HEK293 (cell line): Measurements from ENCODE around the gene TRNT1.

ENCODE experiments used
- CTCF ChIA-PET: fragments of 350-600 bp; formaldehyde crosslinking; extraction: SDS; loops from one replicate; lab custom pipeline; 2021; ENCODE audit warnings: antibody characterized with exemption; lab: Yijun Ruan, JAX
- POLR2A ChIA-PET: fragments of 300-600 bp; formaldehyde crosslinking; extraction: SDS; loops from one replicate; lab custom pipeline; 2020; ENCODE audit warnings: antibody characterized with exemption, inconsistent platforms; lab: Yijun Ruan, JAX
- H3K27ac ChIP-seq: fragments of 200-500 bp; sonication (Bioruptor generic); 2 replicates; pipeline ENCODE4 v1.5.1; 2014; ENCODE audit warnings: low read depth, low read length, control low read depth, inconsistent platforms; ENCODE audit errors: extremely low read depth
- H3K36me3 ChIP-seq, 2 experiments: fragments of 200-500 bp in 1 of 2; sonication (Bioruptor generic) in 1 of 2; 1 replicate in 1 of 2; 2 replicates in 1 of 2; pipeline ENCODE4 v1.5.1; 2014 to 2017; ENCODE audit warnings: inconsistent platforms in 2 of 2, low read length in 2 of 2; ENCODE audit not compliant: control insufficient read depth in 2 of 2, insufficient read depth in 1 of 2
- H3K4me1 ChIP-seq: fragments of 200-500 bp; sonication (Bioruptor generic); 2 replicates; pipeline ENCODE4 v1.5.1; 2014; ENCODE audit warnings: mild to moderate bottlenecking, low read length, inconsistent platforms; ENCODE audit not compliant: control insufficient read depth, insufficient read depth
- H3K4me3 ChIP-seq: 2 replicates; pipeline ENCODE4 v1.5.1; 2011; ENCODE audit warnings: low read depth, mild to moderate bottlenecking, control low read depth, low read length, moderate library complexity
- H3K9me3 ChIP-seq: fragments of 200-500 bp; sonication (Bioruptor generic); 2 replicates; pipeline ENCODE4 v1.5.1; 2014; ENCODE audit warnings: low read depth, low read length, inconsistent platforms; ENCODE audit not compliant: control insufficient read depth, insufficient read depth
- REPIN1 ChIP-seq: fragments of 450-650 bp; formaldehyde crosslinking; IDR thresholded peaks from 2 replicates; pipeline ENCODE4 v1.5.1; 2017; ENCODE audit warnings: missing biosample characterization, missing genetic modification characterization, low read depth
- SALL2 ChIP-seq: fragments of 450-650 bp; formaldehyde crosslinking; IDR thresholded peaks from 2 replicates; pipeline ENCODE4 v1.5.0; 2017; ENCODE audit warnings: missing biosample characterization, mild to moderate bottlenecking, missing genetic modification characterization, borderline replicate concordance
- SCRT2 ChIP-seq: fragments of 450-650 bp; formaldehyde crosslinking; IDR thresholded peaks from 2 replicates; pipeline ENCODE4 v1.5.1; 2016; ENCODE audit warnings: missing biosample characterization, missing genetic modification characterization
- ZEB2 ChIP-seq: fragments of 450-650 bp; formaldehyde crosslinking; IDR thresholded peaks from 2 replicates; pipeline ENCODE4 v1.5.1; 2016; ENCODE audit warnings: missing biosample characterization, missing genetic modification characterization
- ZFP69B ChIP-seq: fragments of 450-650 bp; formaldehyde crosslinking; IDR thresholded peaks from 2 replicates; pipeline ENCODE4 v1.5.1; 2016; ENCODE audit warnings: missing biosample characterization, missing genetic modification characterization
- ZNF112 ChIP-seq: fragments of 450-650 bp; formaldehyde crosslinking; IDR thresholded peaks from 2 replicates; pipeline ENCODE4 v1.5.0; 2017; ENCODE audit warnings: missing biosample characterization, missing genetic modification characterization
- ZNF175 ChIP-seq: fragments of 450-650 bp; formaldehyde crosslinking; IDR thresholded peaks from 2 replicates; pipeline ENCODE4 v1.5.1; 2016; ENCODE audit warnings: missing biosample characterization, missing genetic modification characterization
- ZNF184 ChIP-seq: fragments of 450-650 bp; IDR thresholded peaks from 2 replicates; pipeline ENCODE4 v1.5.1; 2018; ENCODE audit warnings: missing biosample characterization, mild to moderate bottlenecking, missing genetic modification characterization
- ZNF211 ChIP-seq: fragments of 450-650 bp; formaldehyde crosslinking; IDR thresholded peaks from 2 replicates; pipeline ENCODE4 v1.5.1; 2016; ENCODE audit warnings: low read depth, missing biosample characterization, missing genetic modification characterization
- ZNF335 ChIP-seq: fragments of 450-650 bp; formaldehyde crosslinking; conservative IDR thresholded peaks from 2 replicates; pipeline ENCODE4 v1.5.1; 2016; ENCODE audit warnings: missing biosample characterization, missing genetic modification characterization
- ZNF404 ChIP-seq: fragments of 450-650 bp; formaldehyde crosslinking; IDR thresholded peaks from 2 replicates; pipeline ENCODE4 v1.5.1; 2017; ENCODE audit warnings: missing biosample characterization, missing genetic modification characterization
- ZNF416 ChIP-seq: fragments of 450-650 bp; formaldehyde crosslinking; IDR thresholded peaks from 2 replicates; pipeline ENCODE4 v1.5.1; 2016; ENCODE audit warnings: missing biosample characterization, missing genetic modification characterization
- ZNF544 ChIP-seq: fragments of 450-650 bp; formaldehyde crosslinking; IDR thresholded peaks from 2 replicates; pipeline ENCODE4 v1.5.0; 2017; ENCODE audit warnings: missing biosample characterization, missing genetic modification characterization
- ZNF76 ChIP-seq: fragments of 450-650 bp; formaldehyde crosslinking; IDR thresholded peaks from 2 replicates; pipeline ENCODE4; 2016; ENCODE audit warnings: low read depth, missing biosample characterization, missing genetic modification characterization, borderline replicate concordance
- ZNF776 ChIP-seq: fragments of 450-650 bp; formaldehyde crosslinking; IDR thresholded peaks from 2 replicates; pipeline ENCODE4 v1.5.0; 2017; ENCODE audit warnings: missing biosample characterization, missing genetic modification characterization, borderline replicate concordance
- ZXDB ChIP-seq: fragments of 450-650 bp; formaldehyde crosslinking; IDR thresholded peaks from 2 replicates; pipeline ENCODE4 v1.5.1; 2016; ENCODE audit warnings: missing biosample characterization, missing genetic modification characterization
- TF ChIP-seq, protein P1 (sequence below): fragments of 450-650 bp; formaldehyde crosslinking; IDR thresholded peaks from 2 replicates; pipeline ENCODE4 v1.5.1; 2017; ENCODE audit warnings: missing biosample characterization, missing genetic modification characterization
- TF ChIP-seq, protein P2 (sequence below): fragments of 450-650 bp; formaldehyde crosslinking; optimal IDR thresholded peaks from 2 replicates; pipeline ENCODE3; 2016; ENCODE audit warnings: missing biosample characterization, mild to moderate bottlenecking, missing genetic modification characterization
- TF ChIP-seq, protein P3 (sequence below): fragments of 450-650 bp; formaldehyde crosslinking; IDR thresholded peaks from 2 replicates; pipeline ENCODE4 v1.5.1; 2016; ENCODE audit warnings: missing biosample characterization, missing genetic modification characterization
- TF ChIP-seq, protein P4 (sequence below): fragments of 450-650 bp; formaldehyde crosslinking; IDR thresholded peaks from 2 replicates; pipeline ENCODE4 v1.5.1; 2017; ENCODE audit warnings: missing biosample characterization, missing genetic modification characterization
- TF ChIP-seq, protein P5 (sequence below): fragments of 450-650 bp; formaldehyde crosslinking; IDR thresholded peaks from 2 replicates; pipeline ENCODE4 v1.5.1; 2016; ENCODE audit warnings: missing biosample characterization, missing genetic modification characterization

TRNT1 gene

DNA sequence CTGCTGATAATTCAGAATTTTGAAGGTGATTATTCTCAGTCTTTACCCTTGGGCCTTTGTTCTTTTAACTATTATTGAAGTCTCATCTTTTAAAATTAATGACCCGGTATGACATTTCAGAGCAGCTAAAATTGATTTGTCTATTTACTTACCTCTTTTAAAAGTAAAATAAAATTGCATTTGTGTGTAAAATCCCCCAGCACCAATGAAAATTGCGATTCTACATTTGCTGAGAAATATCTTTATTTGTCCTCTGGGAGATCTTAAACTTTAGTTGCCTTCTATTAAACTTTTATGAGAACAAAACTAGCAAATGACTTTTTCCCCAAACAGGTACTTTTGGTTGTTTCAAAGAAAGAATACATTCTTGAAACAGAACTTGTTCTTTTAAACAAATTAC lies 9.1 kb upstream of the TRNT1 start:
- ChIA-PET CTCF (no interaction called here), POLR2A (no interaction called here)
- Histone ChIP-seq H3K4me3 (no peak overlapping the region), H3K36me3 (no peaks in the 10 kb centered on the region), H3K9me3 (no peaks in the 10 kb centered on the region), H3K27ac (no peak overlapping the region), H3K4me1 (no peaks in the 10 kb centered on the region; the same call in 1 of the 2 replicates)
- TF ChIP-seq, protein P1, sequence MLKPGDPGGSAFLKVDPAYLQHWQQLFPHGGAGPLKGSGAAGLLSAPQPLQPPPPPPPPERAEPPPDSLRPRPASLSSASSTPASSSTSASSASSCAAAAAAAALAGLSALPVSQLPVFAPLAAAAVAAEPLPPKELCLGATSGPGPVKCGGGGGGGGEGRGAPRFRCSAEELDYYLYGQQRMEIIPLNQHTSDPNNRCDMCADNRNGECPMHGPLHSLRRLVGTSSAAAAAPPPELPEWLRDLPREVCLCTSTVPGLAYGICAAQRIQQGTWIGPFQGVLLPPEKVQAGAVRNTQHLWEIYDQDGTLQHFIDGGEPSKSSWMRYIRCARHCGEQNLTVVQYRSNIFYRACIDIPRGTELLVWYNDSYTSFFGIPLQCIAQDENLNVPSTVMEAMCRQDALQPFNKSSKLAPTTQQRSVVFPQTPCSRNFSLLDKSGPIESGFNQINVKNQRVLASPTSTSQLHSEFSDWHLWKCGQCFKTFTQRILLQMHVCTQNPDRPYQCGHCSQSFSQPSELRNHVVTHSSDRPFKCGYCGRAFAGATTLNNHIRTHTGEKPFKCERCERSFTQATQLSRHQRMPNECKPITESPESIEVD (tag by site-specific recombination), result 0 out of 2 replicates have a peak, but pooled peaks have one; percentile 10
- TF ChIP-seq, protein P2, sequence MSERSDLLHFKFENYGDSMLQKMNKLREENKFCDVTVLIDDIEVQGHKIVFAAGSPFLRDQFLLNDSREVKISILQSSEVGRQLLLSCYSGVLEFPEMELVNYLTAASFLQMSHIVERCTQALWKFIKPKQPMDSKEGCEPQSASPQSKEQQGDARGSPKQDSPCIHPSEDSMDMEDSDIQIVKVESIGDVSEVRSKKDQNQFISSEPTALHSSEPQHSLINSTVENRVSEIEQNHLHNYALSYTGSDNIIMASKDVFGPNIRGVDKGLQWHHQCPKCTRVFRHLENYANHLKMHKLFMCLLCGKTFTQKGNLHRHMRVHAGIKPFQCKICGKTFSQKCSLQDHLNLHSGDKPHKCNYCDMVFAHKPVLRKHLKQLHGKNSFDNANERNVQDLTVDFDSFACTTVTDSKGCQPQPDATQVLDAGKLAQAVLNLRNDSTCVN (tag by site-specific recombination), result no peak

DNA sequence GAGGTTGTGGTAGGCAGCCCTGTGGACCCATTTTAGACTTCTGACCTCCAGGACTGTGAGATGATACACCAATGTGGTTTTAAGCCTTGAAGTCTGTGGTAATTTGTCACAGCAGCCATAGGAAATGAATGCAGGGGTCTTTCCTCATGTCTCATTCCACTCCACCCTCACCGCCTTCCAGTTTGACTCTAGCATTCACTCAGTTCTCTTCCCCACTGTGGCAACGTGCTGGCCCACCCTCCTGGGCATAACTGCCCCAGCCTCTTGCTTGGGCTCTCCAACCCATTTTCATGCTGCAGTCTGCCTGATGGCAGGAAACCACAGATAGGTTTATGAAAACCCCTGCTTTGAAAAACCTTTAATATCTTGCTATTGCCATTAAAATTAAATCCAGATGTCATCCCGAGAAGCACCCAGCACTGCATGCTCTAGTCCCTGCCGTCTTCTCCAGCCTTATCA lies 7.3 kb upstream of the TRNT1 start:
- Histone ChIP-seq H3K4me3 (no peak overlapping the region), H3K9me3 (no peaks in the 10 kb centered on the region)
- CTCF ChIA-PET, result no interaction called here
- TF ChIP-seq ZXDB, result no peak
- no peak for TF ChIP-seq ZEB2 (tag by site-specific recombination)
- TF ChIP-seq ZNF404 (tag by site-specific recombination), result no peak
- no peak for TF ChIP-seq ZNF544 (tag by site-specific recombination)
- TF ChIP-seq, protein P3, sequence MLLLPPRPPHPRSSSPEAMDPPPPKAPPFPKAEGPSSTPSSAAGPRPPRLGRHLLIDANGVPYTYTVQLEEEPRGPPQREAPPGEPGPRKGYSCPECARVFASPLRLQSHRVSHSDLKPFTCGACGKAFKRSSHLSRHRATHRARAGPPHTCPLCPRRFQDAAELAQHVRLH (tag by site-specific recombination), result no peak
- TF ChIP-seq, all 188 proteins: peak for 0
- Histone ChIP-seq H3K27ac (no peak overlapping the region), H3K36me3 (no peaks in the 10 kb centered on the region), H3K4me1 (no peaks in the 10 kb centered on the region; the same call in 1 of the 2 replicates)
- POLR2A ChIA-PET, result no interaction called here

DNA sequence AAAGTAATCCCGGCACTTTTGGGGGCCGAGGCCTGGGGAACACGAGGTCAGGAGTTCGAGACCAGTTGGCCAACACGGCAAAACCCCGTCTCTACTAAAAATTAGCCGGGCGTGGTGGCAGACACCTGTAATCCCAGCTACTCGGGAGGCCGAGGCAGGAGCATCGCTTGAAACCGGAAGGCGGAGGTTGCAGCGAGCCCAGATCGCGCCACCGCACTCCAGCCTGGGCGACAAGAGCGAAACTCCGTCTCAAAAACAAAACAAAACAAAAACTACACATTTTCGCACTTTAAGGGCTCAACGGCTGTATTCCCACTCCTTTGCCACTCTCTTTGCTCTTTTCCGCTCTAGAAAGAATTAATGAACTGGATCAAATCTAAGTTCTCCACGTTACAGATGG lies 763 bp upstream of the TRNT1 start:
- Histone ChIP-seq H3K36me3 (peaks cover 13 to 24% of the 10 kb centered on the region in 2 experiments), H3K4me3 (peak overlapping the region; percentile 53), H3K27ac (peak overlapping the region; percentile 77), H3K9me3 (no peaks in the 10 kb centered on the region), H3K4me1 (no peaks in the 10 kb centered on the region)
- POLR2A ChIA-PET, result no interaction called here
- CTCF ChIA-PET, result no interaction called here
- no peak for TF ChIP-seq SCRT2 (tag by site-specific recombination)
- no peak for TF ChIP-seq ZNF416 (tag by site-specific recombination)
- no peak for TF ChIP-seq ZNF776 (tag by site-specific recombination)
- TF ChIP-seq ZFP69B, result no peak
- TF ChIP-seq ZNF76 (tag by site-specific recombination), result no peak

DNA sequence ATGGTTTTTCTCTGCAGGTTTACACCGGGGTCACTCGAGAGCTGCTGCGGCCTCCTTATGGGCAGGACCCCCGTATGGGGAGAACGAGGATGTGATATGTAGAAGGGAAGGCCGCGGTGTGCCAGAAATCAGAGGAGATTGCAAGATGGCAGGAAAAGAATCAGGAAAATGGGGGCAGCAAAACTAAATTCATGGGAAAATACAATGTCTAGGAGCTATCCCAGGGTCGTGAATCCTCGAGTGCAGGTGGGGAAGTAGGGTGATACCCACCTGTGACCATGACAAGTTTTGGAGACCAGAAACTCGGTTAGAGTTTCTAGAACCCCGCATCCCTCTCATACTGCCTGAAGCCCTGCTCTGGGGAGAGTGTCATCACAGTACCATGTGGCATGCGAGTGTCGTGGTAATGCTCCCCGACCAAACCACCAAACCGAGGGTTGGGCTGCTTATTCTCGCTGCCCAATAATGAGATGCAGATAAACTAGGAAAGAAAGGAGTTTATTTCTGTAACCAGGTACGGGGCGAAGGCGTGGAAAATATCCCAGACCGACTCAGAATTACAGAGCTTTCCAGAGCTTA lies 781 bp downstream of the TRNT1 start:
- peaks cover 18 to 29% of the 10 kb centered on the region in 2 experiments for H3K36me3 ChIP-seq
- CTCF ChIA-PET, result no interaction called here
- H3K27ac ChIP-seq, result peak overlapping the region; percentile 77; the same call in 1 of the 2 replicates
- TF ChIP-seq REPIN1 (no peak), ZNF335 (tag by site-specific recombination) (peak; percentile 84), ZNF112 (tag by site-specific recombination) (no peak), SALL2 (tag by site-specific recombination) (no peak), ZNF184 (tag by site-specific recombination) (no peak), ZNF175 (no peak), ZNF211 (tag by site-specific recombination) (no peak)
- TF ChIP-seq, protein P4, sequence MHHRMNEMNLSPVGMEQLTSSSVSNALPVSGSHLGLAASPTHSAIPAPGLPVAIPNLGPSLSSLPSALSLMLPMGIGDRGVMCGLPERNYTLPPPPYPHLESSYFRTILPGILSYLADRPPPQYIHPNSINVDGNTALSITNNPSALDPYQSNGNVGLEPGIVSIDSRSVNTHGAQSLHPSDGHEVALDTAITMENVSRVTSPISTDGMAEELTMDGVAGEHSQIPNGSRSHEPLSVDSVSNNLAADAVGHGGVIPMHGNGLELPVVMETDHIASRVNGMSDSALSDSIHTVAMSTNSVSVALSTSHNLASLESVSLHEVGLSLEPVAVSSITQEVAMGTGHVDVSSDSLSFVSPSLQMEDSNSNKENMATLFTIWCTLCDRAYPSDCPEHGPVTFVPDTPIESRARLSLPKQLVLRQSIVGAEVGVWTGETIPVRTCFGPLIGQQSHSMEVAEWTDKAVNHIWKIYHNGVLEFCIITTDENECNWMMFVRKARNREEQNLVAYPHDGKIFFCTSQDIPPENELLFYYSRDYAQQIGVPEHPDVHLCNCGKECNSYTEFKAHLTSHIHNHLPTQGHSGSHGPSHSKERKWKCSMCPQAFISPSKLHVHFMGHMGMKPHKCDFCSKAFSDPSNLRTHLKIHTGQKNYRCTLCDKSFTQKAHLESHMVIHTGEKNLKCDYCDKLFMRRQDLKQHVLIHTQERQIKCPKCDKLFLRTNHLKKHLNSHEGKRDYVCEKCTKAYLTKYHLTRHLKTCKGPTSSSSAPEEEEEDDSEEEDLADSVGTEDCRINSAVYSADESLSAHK (tag by site-specific recombination), result 0 out of 2 replicates have a peak, but pooled peaks have one; percentile 28
- TF ChIP-seq, protein P5, sequence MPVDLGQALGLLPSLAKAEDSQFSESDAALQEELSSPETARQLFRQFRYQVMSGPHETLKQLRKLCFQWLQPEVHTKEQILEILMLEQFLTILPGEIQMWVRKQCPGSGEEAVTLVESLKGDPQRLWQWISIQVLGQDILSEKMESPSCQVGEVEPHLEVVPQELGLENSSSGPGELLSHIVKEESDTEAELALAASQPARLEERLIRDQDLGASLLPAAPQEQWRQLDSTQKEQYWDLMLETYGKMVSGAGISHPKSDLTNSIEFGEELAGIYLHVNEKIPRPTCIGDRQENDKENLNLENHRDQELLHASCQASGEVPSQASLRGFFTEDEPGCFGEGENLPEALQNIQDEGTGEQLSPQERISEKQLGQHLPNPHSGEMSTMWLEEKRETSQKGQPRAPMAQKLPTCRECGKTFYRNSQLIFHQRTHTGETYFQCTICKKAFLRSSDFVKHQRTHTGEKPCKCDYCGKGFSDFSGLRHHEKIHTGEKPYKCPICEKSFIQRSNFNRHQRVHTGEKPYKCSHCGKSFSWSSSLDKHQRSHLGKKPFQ (tag by site-specific recombination), result no peak

More for the DNA sequence above, 781 bp downstream of the TRNT1 start:
- POLR2A ChIA-PET, result no interaction called here
- Histone ChIP-seq H3K4me3 (peak overlapping the region; percentile 96), H3K9me3 (no peaks in the 10 kb centered on the region), H3K4me1 (no peaks in the 10 kb centered on the region)
